ENCODE data around the gene TRMT1.

Gene TRMT1

GRCh38 chr19:13071444-13072187, 44.9 kb downstream of the TRMT1 start:
- DNase-seq (ENCODE audit: low read depth), result no peak

GRCh38 chr19:13070425-13071140, 46.0 kb downstream of the TRMT1 start:
- DNase-seq (ENCODE audit: low read depth), result no peak

GRCh38 chr19:13069415-13070359, 46.9 kb downstream of the TRMT1 start:
- DNase-seq (ENCODE audit: low read depth), result no peak

- no peak for DNase-seq (ENCODE audit: low read depth)
These were observed 48.3 kb downstream of the TRMT1 start for GRCh38 chr19:13068085-13068846.

- DNase-seq (ENCODE audit: low read depth), result no peak
These were observed 49.4 kb downstream of the TRMT1 start for GRCh38 chr19:13066933-13067807.

- no peak for DNase-seq (ENCODE audit: low read depth)
These were observed 50.3 kb downstream of the TRMT1 start for GRCh38 chr19:13066226-13066625.

GRCh38 chr19:13064092-13064489, 52.4 kb downstream of the TRMT1 start:
- no peak for DNase-seq (ENCODE audit: low read depth)

- no peak for DNase-seq (ENCODE audit: low read depth)
These were observed 53.0 kb downstream of the TRMT1 start for GRCh38 chr19:13063461-13064091.

GRCh38 chr19:13062317-13062716, 54.2 kb downstream of the TRMT1 start:
- no peak for DNase-seq (ENCODE audit: low read depth)

GRCh38 chr19:13060964-13061927, 55.3 kb downstream of the TRMT1 start:
- DNase-seq (ENCODE audit: low read depth), result peak; percentile 53

- DNase-seq (ENCODE audit: low read depth), result no peak
These were observed 56.1 kb downstream of the TRMT1 start for GRCh38 chr19:13060233-13060963.

GRCh38 chr19:13058951-13059660, 57.4 kb downstream of the TRMT1 start:
- no peak for DNase-seq (ENCODE audit: low read depth)

- DNase-seq (ENCODE audit: low read depth), result no peak
These were observed 58.8 kb downstream of the TRMT1 start for GRCh38 chr19:13057744-13058143.

GRCh38 chr19:13057147-13057572, 59.4 kb downstream of the TRMT1 start:
- no peak for DNase-seq (ENCODE audit: low read depth)

- no peak for DNase-seq (ENCODE audit: low read depth)
These were observed 60.4 kb downstream of the TRMT1 start for GRCh38 chr19:13056052-13056660.

- peak; percentile 77 for DNase-seq (ENCODE audit: low read depth)
These were observed 61.1 kb downstream of the TRMT1 start for GRCh38 chr19:13055213-13056051.

All from HS-5 (cell line).